Colonic mucosa (tissue), 4 donors: ENCODE data around the gene PHETA2. TPM values are rescaled to one million over a fixed set of nuclear protein-coding genes. Genes with fewer than 3 reads are reported as not detected.
A peak's percentile ranks its signal among the peaks of the same experiment; 100 is the strongest.
"Not testable (repeated sequence)": the region's sequence is repeated elsewhere in the genome, so short reads cannot be mapped to it uniquely, and the experiment has no call there.

Experiments
- DNase-seq: peaks from one replicate; pipeline ENCODE4 v3.0.0-alpha.2; 2020
- H3K27ac ChIP-seq: fragments of 200-600 bp; one replicate; pipeline ENCODE4 v1.8.0; 2021
- H3K27me3 ChIP-seq: fragments of 200-600 bp; one replicate; pipeline ENCODE4 v1.8.0; 2021
- H3K36me3 ChIP-seq: fragments of 200-600 bp; one replicate; pipeline ENCODE4 v1.8.0; 2021
- H3K4me1 ChIP-seq: fragments of 200-600 bp; one replicate; pipeline ENCODE4 v1.8.0; 2021; ENCODE audit warnings: mild to moderate bottlenecking
- H3K4me3 ChIP-seq: fragments of 200-600 bp; one replicate; pipeline ENCODE4 v1.8.0; 2021
- H3K9ac ChIP-seq, 2 donors: one replicate each; pipeline ENCODE4 v1.7.0; 2013; ENCODE audit warnings: control low read depth in 2 of 2, low read depth in 2 of 2, low read length in 2 of 2
- H3K9me3 ChIP-seq: fragments of 200-600 bp; one replicate; pipeline ENCODE4 v1.8.0; 2021
- intact Hi-C: fragments of 100-400 bp; cut with DNase I; formaldehyde crosslinking; loops from one replicate; pipeline ENCODE4 v1.14.1; 2022
- total RNA-seq, 2 donors: library from RNA; stranded (reverse); fragmentation: NEBNext Ultra II Directional in 1 of 2; extraction: Animal tissue kit (Norgen Biotek cat#: 25700) in 1 of 2; gene quantifications; one replicate each; pipeline ENCODE4 v1.2.1, GENCODE V29; 2021
- TF ChIP-seq, protein P1 (sequence below): fragments of 200-600 bp; IDR thresholded peaks from one replicate; pipeline ENCODE4 v1.8.0; 2022; ENCODE audit warnings: antibody characterized with exemption, mild to moderate bottlenecking
- donor health status: healthy.
- donor health status: DM: no; HTN: no; CAD: no.
- donor health status: DM: no; HTN: no; CAD: no.

PHETA2 gene
- total RNA-seq, 2 donors from 2014 or later: 11.6 to 15.2 TPM

DNA sequence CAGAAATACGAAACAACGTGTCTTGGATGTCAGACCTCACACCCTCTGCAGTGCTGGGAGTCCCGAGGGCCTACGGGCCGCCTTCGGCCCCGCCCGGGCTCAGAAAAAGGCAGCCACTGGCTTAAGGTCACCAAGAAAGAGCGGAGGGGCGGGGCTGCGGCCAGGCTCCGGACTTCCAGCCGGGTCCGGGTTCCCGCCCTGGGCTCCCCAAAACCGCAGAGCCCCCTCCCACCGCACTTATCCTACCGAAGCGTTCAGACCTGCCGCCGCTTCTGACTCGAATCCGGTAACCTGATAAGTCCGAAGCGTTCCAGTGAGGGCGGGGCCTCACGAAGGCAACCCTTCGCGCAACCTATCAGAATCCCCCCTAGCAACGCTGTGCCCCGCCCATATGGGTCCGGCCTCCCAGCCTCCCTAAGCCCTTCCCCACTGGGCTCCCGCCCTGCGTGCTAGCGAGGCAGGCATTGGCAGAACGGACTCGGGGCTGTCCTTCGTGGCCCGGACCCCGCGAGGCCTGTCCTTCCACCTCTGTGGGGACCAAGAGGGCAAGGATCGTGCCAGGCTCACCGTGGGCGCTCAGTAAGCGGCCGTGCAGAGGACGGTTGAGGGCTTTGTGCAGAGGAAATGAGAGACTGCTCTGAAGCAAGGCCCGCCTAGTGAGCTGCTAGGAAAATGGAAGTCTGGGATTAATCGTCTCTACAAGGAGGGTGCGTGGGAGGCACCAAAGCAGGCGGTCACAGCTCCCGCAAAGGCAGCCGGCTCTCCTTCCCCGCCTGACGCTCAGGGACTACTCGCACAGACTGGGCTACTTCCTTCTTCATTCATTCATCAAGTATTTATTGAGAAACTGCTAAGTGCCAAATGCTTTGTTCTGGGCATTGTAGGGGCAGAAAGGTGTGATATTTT, 3.3 kb upstream of the PHETA2 start, which contains the start of gene NAGA:
Gene NAGA (minus strand): TSS at position 296 of the 906 bp plus-strand sequence. CDS start 515 bp downstream, outside the sequence.
- peak within 1 kb of the TSS; percentile 58 for H3K4me3 ChIP-seq
- H3K4me1 ChIP-seq: peaks cover 4% of the 10 kb centered on the region
- DNase-seq: peak; percentile 97
- peak within 1 kb of the TSS; percentile 72 to 92 for H3K9ac ChIP-seq
- H3K36me3 ChIP-seq: no peaks in the 10 kb centered on the region
- TF ChIP-seq, protein P1, sequence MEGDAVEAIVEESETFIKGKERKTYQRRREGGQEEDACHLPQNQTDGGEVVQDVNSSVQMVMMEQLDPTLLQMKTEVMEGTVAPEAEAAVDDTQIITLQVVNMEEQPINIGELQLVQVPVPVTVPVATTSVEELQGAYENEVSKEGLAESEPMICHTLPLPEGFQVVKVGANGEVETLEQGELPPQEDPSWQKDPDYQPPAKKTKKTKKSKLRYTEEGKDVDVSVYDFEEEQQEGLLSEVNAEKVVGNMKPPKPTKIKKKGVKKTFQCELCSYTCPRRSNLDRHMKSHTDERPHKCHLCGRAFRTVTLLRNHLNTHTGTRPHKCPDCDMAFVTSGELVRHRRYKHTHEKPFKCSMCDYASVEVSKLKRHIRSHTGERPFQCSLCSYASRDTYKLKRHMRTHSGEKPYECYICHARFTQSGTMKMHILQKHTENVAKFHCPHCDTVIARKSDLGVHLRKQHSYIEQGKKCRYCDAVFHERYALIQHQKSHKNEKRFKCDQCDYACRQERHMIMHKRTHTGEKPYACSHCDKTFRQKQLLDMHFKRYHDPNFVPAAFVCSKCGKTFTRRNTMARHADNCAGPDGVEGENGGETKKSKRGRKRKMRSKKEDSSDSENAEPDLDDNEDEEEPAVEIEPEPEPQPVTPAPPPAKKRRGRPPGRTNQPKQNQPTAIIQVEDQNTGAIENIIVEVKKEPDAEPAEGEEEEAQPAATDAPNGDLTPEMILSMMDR: no peak
- H3K27me3 ChIP-seq: no peaks in the 10 kb centered on the region
- peak within 1 kb of the TSS; percentile 88 for H3K27ac ChIP-seq
- no peaks in the 10 kb centered on the region for H3K9me3 ChIP-seq
- intact Hi-C loops: no loop called here

DNA sequence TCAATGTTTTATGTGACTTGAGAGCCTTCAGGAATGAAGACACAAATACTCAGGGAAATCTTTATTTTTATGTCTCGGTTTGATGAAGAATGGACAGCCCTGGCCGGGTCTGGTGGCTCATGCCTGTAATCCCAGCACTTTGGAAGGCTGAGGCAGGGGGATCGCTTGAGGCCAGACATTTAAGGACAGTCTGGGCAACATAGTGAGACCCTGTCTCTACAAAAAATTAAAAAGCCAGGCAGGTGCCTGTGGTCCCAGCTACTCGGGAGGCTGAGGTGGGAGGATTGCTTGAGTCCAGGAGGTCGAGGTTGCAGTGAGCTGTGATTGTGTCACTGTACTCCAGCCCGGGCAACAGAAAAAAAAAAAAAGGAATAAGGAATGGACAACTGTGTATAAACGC, 2.5 kb upstream of the PHETA2 start:
- H3K4me1 ChIP-seq, intact Hi-C loops, H3K9me3 ChIP-seq, H3K36me3 ChIP-seq, DNase-seq, H3K27me3 ChIP-seq: not testable (repeated sequence)
- Histone ChIP-seq H3K9ac (peak overlapping the region in 1 of 2 donors; percentile 92), H3K4me3 (peak overlapping the region; percentile 58), H3K27ac (peak overlapping the region; percentile 88)

DNA sequence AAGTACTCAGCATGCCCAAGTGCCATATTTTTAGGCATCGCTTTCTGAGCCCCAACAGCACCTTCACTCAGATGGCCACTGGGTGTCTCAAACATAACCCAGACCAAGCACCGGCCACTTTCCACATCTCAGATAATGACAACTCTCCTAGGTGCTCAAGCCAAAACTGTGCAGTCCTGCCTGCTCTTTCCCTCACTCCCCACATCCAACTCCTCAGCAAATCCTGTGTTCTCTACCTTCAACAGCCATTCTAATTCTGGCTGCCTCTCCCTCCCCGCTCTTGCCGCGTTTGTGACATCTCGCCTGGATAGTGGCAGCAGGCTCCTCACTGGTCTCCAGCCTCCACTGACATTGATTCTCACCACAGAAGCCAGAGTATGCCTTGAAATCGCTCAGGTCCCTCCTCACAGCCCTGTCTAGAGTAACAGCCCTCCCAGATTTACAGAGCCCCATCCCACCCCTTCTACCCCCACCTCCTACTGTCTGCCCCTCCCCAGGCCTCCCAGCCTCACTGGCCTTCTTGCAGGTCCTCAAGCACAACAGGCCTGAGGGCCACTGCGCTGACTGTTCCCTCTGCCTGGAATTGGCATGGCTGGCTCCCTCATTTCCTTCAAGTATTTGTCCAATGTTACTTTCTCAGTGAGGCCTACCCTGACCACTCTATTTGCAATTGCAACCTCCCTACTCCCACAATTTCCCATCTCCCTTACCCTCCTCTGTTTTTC, 1.3 kb upstream of the PHETA2 start:
- intact Hi-C loops: no loop called here
- H3K4me3 ChIP-seq: no peak overlapping the region
- H3K27me3 ChIP-seq: no peaks in the 10 kb centered on the region
- no peak for DNase-seq
- TF ChIP-seq, protein P1: no peak
- H3K36me3 ChIP-seq: no peaks in the 10 kb centered on the region
- no peak overlapping the region for H3K27ac ChIP-seq
- H3K4me1 ChIP-seq: peaks cover 4% of the 10 kb centered on the region
- H3K9me3 ChIP-seq: no peaks in the 10 kb centered on the region
- no peak overlapping the region for H3K9ac ChIP-seq

DNA sequence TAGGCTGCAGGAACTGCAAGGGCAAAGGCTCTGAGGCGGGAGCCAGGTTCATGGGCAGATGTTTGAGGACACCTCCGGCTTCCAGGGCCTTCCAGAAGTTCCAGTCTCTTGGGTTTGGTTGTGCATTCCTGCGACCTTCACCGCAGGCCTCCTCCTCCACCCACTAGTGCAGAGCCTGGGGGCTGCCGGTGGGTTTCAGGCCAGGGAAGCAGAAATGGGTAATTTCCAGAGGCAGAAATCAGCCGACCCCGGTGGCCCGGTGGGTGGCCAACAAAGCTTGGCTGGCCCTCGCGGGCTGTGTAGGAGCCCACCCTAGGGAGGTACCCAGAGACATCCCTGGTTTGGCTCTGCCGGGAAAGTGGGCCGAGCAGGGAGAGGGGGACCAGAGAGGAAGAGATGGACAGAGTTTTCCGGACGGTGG, 417 bp upstream of the PHETA2 start:
- peak overlapping the region; percentile 73 for H3K27ac ChIP-seq
- peaks cover 10% of the 10 kb centered on the region for H3K4me1 ChIP-seq
- peak overlapping the region; percentile 63 for H3K4me3 ChIP-seq
- intact Hi-C loops: no loop called here
- no peaks in the 10 kb centered on the region for H3K9me3 ChIP-seq
- DNase-seq: no peak
- H3K9ac ChIP-seq: peak overlapping the region; percentile 80 to 91
- TF ChIP-seq, protein P1: no peak
- no peaks in the 10 kb centered on the region for H3K27me3 ChIP-seq
- H3K36me3 ChIP-seq: no peaks in the 10 kb centered on the region

DNA sequence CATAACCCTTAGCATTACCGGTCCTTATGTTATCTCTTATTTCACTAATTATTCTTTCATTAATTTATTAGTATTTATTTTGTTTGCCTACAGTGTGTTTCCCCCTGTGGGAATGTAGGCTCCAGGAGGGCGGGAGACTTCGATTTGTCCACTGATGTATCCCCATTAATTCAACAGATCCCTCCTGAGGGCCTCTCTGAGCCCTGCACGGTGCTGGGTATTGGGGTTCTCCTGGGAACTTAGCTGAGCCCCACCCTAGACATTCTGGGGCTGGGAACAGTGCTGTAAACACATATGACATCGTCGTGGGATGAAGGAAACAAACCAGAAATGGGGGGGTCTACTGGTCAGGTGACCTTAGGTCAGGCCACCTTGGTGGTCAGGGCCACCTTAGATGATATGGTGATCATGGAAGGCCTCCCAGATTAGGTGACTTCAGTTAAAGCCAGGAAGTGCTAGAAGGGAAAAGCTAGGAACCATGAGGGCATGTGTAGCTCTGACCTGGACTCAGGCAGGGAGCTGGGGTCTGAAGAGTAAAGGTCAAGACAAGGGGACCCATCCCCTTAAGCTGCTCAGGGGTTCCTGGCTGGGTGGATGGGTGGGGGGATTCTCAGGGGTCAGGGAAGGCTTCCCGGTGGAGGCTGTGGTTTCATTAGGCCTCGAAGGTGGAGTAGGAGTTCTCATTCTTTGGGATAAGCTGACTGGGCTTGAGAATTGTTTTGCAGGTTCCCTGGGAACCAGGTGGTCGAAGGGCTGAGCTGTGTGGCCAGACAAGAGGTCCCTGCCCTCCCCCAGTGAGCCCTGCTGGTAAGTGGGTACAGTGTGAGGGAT, 1.0 kb downstream of the PHETA2 start:
- Histone ChIP-seq H3K27me3 (no peaks in the 10 kb centered on the region), H3K4me3 (peak overlapping the region; percentile 63), H3K36me3 (no peaks in the 10 kb centered on the region), H3K9ac (peak overlapping the region; percentile 80 to 91), H3K27ac (peak overlapping the region; percentile 73), H3K4me1 (peaks cover 7% of the 10 kb centered on the region), H3K9me3 (no peaks in the 10 kb centered on the region)
- TF ChIP-seq, protein P1: no peak
- DNase-seq: no peak
- intact Hi-C loops: no loop called here
